AML-193 (cell line): Measurements from ENCODE around the gene TRAF5.
A peak's percentile ranks its signal among the peaks of the same experiment; 100 is the strongest.
"Not testable (repeated sequence)": the region's sequence is repeated elsewhere in the genome, so short reads cannot be mapped to it uniquely, and the experiment has no call there.

Source experiments
- DNase-seq, 2 experiments: peaks; one replicate each; lab custom pipeline; 2025; lab: John Stamatoyannopoulos, UW

TRAF5 gene

DNA sequence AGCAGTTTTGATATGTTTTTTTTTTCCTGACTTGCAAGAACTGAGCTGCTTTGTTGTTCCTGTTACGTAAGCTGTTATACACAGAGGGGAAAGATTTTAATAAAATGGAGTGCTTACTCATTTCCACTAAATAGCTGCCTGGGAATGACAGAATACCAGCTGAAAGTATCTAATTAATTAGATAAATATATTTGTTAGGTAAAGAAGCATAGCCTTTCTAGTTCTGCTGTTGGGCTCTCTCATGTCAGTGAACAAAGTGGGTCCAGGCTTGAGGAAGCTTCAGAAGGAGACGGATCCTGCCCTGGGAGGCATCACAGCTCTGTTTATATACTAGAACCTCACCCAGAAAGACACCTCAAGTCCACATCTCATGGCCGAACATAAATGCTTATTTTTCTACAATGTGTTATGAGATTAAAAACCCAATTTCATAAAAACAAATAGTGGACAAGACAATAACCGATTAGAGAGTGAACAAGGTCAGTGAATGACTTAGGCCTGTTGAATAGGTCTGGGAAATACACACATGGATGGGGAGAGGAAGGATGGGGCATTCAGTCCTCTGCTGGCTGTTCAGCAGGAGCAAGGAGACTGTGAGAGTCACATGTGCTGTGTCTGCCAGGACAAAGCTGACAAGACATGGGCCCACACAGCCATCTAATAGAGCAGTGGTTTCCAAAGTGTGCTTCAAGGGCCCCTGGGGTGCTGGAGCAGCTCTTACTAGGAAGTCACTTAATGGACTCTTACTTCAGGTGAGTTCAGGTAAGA lies 20.6 kb downstream of the TRAF5 start:
- no peak for DNase-seq

DNA sequence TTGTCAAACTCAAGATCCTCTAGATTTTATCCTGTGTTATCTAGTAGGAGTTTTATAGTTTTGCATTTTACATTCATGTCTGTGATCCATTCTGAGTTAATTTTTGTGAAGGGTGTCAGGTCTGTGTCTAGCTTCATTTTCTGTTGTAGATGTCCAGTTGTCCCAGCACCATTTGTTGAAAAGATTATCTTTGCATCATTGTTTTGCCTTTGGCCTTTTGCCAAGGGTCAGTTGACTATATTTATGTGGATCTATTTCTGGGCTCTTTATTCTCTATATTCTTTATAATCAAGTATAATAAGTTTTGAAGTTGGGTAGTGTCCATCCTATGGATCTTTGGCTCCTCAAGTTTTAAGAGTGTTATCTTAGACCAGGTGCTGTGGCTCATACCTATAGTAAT lies 21.9 kb downstream of the TRAF5 start:
- no peak for DNase-seq

DNA sequence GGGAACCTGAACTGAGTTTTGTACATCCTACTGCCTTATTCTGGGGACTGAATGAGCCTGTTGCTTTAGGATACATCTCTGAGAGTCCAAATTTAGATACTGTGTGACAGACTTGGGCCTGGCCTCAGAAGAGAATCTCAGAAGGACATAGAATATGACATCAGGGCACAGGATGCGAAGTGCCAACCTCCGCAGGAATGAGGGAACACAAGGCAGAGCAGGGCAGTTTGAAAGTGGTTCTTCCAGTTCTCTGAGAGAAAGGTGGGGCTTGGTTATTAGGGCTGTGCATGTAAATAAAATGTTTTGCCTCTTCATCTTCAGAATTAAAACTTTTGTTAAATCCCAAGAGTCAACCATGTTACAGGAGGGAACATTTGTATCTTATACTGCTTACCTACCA lies 23.1 kb downstream of the TRAF5 start:
- DNase-seq = no peak

DNA sequence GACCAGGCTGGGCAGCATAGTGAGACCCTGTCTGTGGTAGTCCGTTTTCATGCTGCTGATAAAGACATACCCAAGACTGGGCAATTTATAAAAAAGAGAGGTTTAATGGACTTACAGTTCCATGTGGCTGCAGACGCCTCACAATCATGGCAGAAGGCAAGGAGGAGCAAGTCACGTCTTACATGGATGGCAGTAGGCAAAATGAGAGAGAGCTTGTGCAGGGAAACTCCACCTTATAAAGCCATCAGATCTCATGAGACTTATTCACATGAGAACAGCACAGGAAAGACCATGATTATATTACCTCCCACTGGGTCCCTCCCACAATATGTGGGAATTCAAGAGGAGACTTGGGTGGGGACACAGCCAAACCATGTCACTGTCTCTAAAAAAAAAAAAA lies 25.4 kb downstream of the TRAF5 start:
- not testable (repeated sequence) for DNase-seq

DNA sequence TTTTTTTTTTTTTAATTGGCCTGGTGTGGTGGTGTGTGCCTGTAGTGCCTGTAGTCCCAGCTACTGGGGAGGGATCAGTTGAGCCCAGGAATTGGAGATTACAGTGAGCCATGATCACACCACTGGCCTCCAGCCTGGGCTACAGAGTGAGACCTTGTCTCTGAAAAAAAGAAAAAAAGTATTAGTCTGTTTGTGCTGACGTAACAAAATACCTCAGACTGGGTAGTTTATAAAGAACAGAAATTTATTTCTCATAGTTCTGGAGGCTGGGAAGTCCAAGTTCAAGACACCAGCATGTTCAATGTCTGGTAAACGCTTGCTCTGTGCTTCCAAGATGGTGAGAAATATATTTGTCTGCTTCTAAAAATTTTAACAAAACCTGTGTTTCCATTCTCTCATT lies 25.8 kb downstream of the TRAF5 start:
- no peak for DNase-seq

DNA sequence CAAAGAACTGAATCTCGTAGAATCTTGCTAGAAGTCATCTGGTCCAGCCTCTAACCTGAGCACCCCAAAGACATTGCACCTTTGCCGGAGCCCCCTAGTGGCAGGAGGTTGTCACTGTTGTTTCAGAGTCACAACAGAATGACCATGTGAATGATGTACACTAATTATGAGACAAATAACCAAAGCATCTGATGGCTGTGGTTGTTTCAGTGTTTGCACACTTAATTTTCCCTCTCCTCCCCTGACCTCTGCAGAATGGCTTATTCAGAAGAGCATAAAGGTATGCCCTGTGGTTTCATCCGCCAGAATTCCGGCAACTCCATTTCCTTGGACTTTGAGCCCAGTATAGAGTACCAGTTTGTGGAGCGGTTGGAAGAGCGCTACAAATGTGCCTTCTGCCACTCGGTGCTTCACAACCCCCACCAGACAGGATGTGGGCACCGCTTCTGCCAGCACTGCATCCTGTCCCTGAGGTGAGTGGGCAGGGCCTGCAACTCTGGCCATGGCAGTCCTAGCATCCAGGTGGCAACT lies 26.4 kb downstream of the TRAF5 start:
- peak; percentile 25 to 46 for DNase-seq

DNA sequence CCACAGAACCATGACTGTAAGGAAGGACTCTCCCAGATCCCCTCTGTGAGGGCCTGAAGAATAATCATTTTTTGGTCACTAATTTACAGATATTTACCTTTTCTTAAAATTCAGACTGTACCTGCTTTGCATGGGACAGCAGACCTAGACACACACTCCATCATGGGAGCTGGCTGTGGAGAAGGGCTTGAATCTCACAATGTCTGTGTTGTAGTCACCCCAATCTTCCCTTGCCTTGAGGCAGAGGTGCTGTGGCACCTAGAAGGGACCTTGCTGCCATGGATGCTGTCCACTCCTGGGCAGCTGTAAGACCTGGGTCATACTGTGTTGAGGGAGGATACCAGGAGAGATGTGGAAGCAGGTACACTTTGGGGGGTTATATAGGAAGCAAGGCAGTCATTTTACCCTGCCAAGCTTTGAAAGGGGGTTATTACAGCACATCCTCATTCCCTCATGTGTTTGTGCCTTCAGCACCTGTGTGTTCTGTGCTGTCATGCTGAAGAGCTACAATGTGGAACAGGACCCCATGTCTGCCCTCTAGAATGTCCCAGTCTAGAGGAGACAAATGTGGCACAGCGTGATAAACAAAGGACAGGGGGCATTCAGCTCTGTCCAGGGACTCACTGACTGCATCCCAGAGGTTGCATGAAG lies 27.1 kb downstream of the TRAF5 start:
- no peak for DNase-seq

DNA sequence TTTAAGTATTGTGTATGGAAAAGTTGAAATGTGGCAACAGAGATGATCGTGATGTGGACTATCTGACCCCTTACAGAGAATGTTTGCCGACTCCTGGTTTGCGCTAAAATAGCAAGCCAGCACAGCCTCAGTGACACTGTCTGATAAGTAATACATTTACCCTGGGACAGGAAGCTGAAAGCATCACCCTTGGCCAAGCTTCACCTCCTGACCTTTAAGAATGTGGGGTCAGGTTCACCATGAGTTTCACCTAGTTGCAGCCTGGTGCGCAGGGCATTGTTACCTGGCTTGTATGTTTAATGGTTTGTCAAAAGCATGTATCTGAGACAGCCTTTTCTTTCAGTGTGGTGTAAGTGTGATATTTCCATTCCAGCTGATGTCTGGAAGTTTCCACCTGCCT lies 29.2 kb downstream of the TRAF5 start:
- DNase-seq = no peak

DNA sequence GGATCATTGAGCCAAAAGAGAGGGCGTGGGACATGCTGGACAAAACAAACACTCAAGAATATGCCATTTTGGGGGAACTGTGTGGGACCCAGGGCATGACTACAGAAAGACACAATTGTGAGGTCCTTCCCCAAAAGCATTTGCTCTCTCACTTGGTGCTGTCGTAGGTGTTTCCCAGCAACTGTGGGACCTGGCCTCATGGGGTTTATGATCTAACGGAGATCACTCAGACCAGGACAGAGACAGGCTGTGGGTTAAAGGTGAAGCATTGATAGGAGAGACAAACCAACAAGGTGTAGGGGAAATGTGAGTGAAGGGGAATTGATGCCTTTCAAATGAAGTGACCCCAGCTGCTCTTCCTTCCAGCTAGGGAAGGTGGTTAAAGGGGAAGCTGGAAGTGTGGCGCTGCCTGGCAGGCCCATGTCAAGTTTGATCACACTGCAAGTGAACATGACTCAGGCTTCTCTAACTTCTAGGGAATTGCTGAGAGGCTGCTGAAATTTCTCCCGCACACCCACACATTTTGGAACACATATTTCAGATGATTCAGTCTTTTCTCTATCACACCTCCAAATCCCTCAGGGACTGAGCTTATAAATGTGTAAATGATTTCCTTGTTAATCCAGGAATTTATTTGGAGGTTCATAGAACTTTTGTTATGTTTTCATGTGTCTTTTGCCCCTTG lies 30.2 kb downstream of the TRAF5 start:
- no peak for DNase-seq

DNA sequence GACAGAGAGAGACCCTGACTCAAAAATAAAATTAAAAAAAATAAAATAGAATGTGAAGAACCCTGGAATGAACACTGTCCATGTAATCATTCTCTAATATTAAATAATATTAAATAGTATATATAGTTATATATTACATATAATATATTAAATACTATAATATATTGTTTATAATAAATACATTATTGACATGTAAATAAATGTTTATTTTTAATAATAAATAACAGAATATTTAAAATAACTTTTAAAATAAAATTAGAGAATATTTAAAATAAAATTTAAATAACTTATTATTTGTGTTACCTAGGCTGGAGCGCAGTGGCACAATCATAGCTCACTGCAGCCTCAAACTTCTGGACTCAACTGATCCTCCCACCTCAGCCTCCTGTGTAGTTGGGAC lies 32.1 kb downstream of the TRAF5 start:
- no peak for DNase-seq

DNA sequence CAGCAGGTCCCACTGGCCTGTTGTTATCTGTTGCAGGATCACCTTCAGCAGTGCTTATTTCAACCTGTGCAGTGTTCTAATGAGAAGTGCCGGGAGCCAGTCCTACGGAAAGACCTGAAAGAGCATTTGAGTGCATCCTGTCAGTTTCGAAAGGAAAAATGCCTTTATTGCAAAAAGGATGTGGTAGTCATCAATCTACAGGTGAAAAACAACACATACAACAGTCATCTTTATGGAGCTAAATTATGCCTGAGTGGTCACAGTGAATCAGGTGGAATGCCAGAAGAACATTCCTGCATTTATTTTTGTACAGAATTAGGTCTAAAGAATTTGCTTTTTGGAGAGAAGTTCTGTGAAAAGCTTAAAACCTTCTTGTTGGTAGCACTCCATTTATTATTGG lies 33.2 kb downstream of the TRAF5 start:
- DNase-seq = no peak

DNA sequence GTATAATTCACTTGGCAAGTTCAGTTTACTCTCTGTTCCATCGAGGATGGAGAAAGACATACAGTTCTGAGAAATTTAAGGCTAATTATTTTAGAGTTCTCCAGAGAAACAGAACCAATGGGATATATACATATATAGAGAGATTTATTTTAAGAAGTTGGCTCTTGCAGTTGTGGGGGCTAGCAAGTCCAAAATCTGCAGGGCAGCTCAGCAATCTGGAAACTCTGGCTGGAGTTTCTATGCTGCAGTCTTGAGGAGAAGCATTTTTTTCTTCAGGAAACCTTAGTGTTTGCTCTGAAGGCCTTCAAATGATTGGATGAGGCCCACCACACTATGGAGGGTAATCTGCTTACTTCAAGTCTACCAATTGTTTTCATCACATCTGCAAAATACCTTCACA lies 34.6 kb downstream of the TRAF5 start:
- no peak for DNase-seq

DNA sequence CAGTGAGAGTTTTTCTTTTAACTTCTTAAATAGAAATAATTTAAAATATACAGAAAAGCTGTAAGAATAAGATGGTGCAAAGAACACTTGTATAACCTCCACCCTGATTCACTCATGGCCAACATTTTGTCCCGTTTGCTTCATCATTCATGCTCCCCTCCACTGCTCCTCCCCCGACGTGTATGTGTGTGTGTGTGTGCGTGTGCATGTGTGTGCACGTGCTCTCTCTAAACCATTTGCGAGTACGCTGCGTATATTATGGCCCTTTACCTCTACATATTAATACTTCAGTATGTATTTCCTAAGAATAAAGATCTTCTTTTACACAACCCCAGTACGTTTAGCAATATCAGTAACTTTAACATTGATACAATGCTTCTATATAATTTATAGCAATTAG lies 43.0 kb downstream of the TRAF5 start:
- DNase-seq = no peak

DNA sequence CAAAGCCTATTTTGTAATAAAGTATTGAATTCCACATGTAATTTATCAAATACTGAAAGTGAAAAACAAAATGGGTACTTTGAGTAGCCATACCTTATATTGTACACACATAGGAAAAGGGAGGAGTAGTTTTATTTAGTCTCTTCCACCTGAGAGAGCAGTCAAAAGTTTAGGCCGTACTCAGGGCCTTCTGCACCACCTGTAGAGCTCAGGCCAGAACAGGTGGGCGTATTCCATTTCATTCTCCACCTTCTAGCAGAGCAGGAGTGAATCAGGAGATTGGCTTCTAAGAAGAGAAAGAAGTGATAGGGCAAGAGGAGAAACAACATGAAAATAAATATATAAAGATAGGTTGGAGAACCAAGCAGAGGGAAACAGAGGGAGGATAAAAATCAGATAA lies 44.0 kb downstream of the TRAF5 start:
- DNase-seq = no peak

DNA sequence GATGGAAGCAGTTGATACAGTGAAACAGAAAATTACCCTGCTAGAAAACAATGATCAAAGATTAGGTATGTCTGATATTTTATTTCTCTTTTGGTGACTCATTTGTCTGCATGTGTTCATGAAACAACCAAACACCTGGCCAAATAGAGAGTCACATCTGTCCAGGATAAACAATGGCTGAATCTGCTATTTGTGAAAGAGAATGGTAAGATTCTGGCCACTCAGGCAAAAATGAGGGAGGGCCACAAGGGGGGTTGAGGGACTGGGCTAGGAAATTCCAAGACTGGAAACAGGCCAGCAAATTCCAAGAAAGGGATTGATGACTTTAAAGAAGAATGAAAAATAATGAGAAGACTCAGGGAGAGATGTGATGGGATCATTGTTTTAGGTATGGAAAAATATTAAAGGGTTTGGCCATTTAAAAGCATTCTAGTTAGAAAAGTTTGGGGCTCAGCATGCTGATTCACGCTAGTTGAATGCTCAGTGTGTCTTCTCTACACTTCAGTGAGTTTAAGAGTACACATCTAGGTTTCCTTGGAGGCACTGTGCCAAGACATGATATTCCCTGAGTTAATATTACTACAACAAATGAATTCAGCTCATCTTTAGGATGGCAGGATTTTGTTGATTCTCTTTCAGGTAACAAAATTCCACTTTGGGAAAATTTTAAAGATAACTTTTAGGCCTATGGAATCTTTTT lies 44.9 kb downstream of the TRAF5 start:
- no peak for DNase-seq

DNA sequence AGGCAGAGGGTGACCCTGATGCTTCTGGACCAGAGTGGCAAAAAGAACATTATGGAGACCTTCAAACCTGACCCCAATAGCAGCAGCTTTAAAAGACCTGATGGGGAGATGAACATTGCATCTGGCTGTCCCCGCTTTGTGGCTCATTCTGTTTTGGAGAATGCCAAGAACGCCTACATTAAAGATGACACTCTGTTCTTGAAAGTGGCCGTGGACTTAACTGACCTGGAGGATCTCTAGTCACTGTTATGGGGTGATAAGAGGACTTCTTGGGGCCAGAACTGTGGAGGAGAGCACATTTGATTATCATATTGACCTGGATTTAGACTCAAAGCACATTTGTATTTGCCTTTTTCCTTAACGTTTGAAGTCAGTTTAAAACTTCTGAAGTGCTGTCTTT lies 45.8 kb downstream of the TRAF5 start:
- DNase-seq = no peak

DNA sequence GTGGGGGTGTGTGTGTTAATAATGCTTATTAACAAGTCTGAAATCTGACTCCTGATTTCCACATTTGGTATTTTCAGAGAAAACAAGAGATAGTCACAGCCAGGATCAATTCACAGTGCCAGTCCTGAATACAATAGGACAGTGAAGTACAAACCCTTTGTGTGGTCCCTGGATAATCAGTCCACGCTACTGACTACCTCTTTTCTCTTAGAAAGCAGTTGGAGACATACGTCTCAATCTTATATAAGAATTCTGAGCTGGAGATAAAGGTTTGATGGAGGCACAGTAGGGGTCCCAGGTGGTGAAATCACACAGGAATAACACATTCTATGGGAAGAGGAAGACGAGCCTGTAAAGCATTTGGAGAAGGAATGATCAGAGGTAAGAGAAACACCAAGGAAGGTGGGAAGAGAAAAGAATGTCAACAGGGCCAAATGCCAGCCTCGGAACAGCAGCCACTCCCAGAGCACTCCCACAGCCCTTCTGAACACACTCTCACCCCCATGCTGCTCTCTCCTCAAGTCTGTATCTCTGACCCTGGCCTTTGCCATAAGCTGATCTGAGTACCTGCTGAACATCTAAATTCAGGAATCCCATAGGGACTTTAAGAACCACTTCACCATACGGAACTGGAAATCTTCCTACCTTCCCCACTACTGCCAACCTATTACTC lies 48.6 kb downstream of the TRAF5 start:
- peak; percentile 28 to 41 for DNase-seq

DNA sequence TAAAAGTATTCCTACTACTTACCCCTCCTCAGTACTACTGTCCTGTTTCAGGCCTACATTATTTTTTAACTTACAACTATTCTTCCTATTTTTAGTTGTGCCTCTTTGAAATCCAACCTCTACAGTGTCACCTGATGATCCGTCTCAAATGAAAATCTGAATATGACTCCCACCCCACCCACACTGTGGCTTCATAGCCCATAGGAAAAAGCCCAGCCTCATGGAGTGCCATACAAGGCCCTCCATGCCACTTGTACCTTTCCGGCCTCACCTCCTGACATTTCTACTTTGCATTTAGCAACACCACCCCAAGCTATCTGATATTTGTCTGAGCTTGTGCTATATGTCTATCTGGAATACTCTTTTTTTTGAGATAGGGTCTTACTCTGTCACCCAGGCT lies 49.3 kb downstream of the TRAF5 start:
- DNase-seq = no peak

DNA sequence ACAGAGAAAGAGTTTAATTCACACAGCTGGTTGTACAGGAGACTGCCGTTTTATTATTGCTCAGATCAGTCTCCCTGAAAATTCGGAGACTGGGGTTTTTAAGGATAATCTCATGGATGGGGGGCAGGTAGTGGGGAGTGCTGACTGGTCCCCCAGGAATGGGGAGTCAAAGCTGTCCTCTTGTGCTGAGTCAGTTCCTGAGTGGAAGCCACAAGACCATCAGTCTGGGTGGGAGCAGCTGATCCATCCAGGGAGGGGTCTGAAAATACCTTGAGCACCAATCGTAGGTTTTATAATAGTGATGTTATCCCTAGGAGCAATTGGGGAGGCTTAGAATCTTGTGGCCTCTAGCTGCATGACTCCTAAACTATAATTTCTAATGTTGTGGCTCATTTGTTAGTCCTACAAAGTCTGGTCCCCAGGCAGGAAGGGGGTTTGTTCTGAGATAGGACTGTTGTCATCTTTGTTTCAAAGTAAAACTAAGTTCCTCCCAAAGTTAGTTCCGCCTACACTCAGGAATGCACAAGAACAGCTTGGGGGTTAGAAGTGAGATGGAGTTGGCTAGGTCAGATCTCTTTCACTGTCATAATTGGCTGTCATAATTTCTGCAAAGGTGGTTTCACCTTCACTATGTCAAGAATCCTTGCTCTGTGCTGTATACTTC lies 50.3 kb downstream of the TRAF5 start:
- no peak for DNase-seq

DNA sequence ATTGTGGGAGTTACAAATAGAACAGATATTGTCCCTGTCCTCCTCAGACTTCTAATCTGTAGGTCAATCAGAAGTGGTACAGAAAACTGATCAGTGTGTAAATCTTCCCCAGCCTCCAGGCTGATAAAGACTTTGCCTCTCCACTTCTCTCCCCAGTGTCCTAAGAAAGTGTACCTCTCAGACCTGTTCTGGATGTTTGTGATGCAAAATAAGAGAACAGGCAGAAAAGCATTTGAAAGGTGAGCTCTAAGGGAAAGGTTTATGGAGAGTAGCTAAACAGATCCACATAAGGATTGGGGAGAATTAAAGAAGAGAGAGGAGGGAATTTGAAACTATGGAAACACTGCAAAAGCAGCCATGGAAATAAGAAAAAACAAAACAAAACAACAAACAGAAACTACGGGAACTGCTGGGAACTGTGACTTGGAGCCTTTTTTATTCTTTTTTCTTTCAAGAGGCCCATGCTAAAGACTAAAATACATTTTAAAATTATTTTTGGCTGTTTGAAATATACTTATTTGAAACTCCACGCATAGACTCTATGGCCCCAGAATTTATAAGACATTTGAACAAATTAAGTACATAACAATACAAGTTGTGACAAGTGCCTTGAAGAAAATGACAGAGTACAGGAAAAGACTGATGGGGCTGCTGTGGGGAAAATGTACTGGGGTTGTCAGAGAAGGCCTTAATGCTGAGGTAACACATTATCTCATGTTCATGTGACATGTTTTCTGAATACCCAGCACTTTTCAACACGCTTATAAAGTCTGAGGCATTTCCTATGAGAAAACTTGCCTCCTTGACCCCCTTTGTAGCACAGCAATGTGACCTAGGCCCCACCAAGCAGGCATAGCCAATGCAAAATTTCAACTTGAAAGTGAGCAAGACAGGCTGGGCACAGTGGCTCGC lies 51.2 kb downstream of the TRAF5 start:
- DNase-seq = no peak
